22Rv1 (cell line): ENCODE data around the gene EML6.
"Not testable (repeated sequence)": the region's sequence is repeated elsewhere in the genome, so short reads cannot be mapped to it uniquely, and the experiment has no call there.

Experiments
- H3K27ac ChIP-seq: fragments of 450-650 bp; 2 replicates; pipeline ENCODE4 v1.5.1; 2017
- ZFX ChIP-seq: fragments of 450-650 bp; IDR thresholded peaks from 2 replicates; pipeline ENCODE4 v1.6.1; 2017; ENCODE audit warnings: antibody characterized with exemption, borderline replicate concordance
- TF ChIP-seq, protein P1 (sequence below): fragments of 450-650 bp; IDR thresholded peaks from 2 replicates; pipeline ENCODE4 v1.5.1; 2017; ENCODE audit warnings: mild to moderate bottlenecking

Gene EML6

DNA sequence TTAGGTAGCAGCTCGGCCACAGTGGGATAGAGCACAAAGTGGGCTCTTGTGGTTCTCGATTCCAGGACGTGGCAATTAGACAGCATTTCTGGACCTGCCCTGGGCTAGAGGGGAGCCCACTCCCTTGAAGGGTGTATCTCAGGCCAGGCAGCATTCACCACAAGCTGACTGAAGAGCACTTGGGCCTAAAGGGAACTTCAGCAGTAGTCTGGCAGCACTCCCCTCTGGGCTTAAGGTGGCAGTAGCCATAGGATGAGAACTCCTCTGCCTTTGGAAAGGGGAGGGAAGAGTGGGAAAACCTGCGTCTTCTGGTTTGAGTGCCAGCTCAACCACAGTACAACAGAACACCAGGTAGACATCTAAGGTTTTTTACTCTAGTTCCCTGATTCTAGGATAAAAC, 28.1 kb upstream of the EML6 start:
- no peak overlapping the region for H3K27ac ChIP-seq
- no peak for TF ChIP-seq ZFX
- TF ChIP-seq, protein P1, sequence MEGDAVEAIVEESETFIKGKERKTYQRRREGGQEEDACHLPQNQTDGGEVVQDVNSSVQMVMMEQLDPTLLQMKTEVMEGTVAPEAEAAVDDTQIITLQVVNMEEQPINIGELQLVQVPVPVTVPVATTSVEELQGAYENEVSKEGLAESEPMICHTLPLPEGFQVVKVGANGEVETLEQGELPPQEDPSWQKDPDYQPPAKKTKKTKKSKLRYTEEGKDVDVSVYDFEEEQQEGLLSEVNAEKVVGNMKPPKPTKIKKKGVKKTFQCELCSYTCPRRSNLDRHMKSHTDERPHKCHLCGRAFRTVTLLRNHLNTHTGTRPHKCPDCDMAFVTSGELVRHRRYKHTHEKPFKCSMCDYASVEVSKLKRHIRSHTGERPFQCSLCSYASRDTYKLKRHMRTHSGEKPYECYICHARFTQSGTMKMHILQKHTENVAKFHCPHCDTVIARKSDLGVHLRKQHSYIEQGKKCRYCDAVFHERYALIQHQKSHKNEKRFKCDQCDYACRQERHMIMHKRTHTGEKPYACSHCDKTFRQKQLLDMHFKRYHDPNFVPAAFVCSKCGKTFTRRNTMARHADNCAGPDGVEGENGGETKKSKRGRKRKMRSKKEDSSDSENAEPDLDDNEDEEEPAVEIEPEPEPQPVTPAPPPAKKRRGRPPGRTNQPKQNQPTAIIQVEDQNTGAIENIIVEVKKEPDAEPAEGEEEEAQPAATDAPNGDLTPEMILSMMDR, result no peak

DNA sequence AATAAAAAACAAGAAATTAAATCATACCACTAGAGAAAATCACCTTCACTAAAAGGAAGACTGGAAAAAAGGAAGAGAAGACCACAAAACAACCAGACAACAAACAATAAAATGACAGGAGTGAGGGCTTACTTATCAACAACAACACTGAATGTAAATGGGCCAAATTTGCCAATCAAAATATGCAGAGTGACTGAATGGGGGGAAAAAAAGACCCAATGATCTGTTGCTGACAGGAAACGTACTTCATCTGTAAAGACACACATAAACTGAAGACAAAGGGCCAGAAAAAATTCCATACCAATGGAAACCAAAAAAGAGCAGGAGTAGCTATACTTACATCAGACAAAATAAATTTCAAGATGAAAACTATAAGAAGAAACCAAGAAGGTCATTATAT, 25.5 kb upstream of the EML6 start:
- no peak for TF ChIP-seq ZFX
- TF ChIP-seq, protein P1, result no peak

GRCh38 chr2:54698926-54699325, 24.5 kb upstream of the EML6 start:
- not testable (repeated sequence) for H3K27ac ChIP-seq

More for the DNA sequence above, 25.5 kb upstream of the EML6 start:
- no peak overlapping the region for H3K27ac ChIP-seq

GRCh38 chr2:54699665-54700064, 23.8 kb upstream of the EML6 start:
- H3K27ac ChIP-seq, result no peak overlapping the region
- TF ChIP-seq, protein P1, result no peak
- no peak for TF ChIP-seq ZFX

GRCh38 chr2:54701029-54701428, 22.4 kb upstream of the EML6 start:
- TF ChIP-seq, protein P1, result no peak
- no peak for TF ChIP-seq ZFX
- no peak overlapping the region for H3K27ac ChIP-seq

- H3K27ac ChIP-seq, result no peak overlapping the region
- TF ChIP-seq ZFX, result no peak
- TF ChIP-seq, protein P1, result no peak
These were observed 19.2 kb upstream of the EML6 start for GRCh38 chr2:54704238-54704637.

GRCh38 chr2:54704688-54705605, 18.5 kb upstream of the EML6 start:
- TF ChIP-seq, protein P1, result peak; percentile 76
- TF ChIP-seq ZFX, result no peak
- H3K27ac ChIP-seq, result no peak overlapping the region
